GM19238 (cell line): Measurements from ENCODE around the gene BAIAP3.
A peak's percentile ranks its signal among the peaks of the same experiment; 100 is the strongest.

ENCODE experiments used
- DNase-seq: peaks from one replicate; pipeline ENCODE4 v3.0.0; 2011; ENCODE audit warnings: low spot score; ENCODE audit not compliant: insufficient read length

BAIAP3 gene

DNA sequence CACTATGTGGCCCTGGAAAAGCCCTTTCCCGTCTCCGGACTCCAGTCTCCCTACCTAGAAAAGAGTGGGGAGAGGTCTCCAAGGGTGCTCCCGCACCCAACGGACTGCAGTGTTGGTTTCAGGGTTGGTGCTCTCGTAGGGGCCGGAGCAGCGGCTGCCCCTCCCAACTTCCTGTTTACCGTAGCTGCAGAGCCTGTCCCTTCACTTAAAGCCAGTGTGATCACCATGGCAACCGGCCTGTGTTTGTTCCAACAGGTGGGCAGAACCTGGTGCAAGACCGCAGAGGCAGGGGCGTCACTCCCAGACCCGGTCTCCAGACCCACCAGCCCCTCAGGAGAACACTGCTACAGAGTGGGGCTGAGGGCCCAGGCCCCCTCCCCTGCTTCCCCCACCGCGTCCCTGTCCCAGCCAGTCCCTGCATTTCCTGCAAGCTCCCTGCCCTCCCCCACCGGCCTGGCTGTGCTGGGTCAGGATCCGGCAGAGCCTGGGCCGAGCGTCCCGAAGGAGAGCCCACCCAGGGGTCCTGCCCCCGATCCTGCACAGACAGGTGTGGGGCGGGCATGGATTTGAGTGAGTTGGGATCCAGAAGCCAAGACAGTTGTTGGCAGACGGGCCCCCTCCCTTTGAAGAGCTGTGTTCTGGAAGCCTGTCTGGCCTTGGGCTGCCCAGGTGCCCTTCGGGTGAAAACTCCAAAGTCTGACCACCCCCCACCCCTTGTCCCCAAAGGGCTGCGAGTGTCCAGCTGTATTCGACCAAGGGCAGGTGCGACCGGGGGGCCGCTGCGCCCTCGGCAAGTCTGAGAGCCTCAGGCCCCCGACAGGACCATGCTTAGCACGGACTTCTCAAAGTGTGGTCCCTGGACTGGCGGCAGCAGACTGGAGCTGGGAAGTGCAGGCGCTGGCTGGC, 1.5 kb upstream of the BAIAP3 start:
- DNase-seq, result peak; percentile 90

DNA sequence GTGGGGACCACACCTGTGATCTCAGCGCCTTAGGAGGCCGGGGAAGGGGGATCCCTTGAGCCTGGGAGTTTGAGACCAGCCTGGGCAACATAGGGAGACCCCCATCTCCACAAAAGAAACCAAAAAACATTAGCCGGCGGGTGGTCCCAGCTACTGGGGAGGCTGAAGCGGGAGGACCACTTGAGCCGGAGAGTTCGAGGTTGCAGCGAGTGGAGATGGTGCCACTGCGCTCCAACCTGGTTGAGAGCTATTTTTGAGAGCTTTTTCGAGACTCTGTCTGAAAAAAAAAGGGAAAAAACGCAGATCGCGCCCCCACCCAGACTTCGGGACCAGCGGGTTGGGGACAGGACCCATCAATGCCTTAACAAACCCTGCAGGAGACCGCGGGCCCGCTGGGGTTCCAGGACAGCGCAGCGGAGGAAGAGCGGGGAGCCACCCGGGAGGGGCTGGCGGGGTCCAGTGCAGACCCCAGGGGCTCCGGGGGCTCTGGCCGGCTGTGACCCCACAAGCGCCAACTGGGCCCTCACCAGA, 762 bp upstream of the BAIAP3 start:
- no peak for DNase-seq

DNA sequence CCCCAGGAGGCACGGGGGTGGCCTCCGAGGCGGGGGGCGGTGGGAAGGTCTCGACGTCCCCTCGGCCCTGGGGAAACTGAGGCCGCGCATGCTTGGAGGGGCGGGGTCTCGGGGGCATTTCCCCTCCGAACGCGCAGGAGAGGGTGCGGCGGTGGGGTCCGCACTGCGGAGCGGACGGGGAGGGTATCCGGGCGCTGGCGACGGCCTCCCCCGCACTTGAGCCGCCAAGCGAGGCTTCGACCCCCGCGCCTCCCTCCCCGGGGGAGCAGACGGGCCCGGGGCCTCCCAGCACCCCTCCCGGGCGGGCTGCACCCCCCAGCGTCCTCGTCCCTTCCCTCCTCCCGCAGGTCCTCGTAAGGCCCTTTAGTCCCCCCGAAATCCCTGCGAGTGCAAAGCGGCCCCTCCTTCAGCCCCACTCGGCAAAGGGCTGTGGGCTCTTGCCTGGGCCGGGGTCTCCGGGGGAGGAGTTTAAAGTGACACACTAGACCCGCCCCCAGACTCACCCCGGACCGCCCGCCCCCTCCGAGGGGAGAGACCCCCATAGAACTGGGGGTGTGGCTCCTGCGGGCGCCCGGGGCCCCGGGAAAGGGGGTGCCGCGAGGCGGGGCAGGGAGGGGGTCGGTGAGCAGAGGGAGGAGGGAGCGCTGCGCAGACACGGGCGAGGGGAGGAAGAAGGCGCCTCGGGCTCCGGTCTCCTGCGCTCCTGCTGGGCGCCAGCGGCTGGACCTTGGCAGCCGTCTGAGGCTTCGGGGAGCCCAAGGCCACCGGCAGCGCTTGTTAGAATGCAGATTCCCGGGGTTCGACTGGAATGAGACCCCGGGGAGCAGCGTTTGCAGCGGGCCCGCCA, 632 bp downstream of the BAIAP3 start:
- DNase-seq, result no peak

DNA sequence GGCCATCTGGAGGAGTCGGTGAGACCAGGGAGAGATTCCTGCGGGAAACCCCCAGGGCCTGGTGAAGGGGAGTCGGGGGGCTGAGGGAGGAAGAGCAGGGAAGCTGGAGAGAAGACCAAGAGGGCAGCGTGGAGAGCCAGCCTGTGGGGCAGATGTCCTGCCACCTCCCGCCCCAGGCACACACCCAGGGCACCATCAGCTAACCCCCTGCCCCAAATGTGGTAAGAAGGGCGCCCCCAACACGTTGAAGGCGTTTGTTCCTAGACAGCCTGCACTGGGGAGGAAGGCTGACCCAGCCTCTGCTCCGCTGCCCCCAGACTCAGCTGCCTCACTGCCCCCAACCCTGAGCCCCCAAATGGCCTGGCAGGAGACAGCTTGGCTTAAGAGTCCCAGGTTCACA, 1.3 kb downstream of the BAIAP3 start:
- no peak for DNase-seq

DNA sequence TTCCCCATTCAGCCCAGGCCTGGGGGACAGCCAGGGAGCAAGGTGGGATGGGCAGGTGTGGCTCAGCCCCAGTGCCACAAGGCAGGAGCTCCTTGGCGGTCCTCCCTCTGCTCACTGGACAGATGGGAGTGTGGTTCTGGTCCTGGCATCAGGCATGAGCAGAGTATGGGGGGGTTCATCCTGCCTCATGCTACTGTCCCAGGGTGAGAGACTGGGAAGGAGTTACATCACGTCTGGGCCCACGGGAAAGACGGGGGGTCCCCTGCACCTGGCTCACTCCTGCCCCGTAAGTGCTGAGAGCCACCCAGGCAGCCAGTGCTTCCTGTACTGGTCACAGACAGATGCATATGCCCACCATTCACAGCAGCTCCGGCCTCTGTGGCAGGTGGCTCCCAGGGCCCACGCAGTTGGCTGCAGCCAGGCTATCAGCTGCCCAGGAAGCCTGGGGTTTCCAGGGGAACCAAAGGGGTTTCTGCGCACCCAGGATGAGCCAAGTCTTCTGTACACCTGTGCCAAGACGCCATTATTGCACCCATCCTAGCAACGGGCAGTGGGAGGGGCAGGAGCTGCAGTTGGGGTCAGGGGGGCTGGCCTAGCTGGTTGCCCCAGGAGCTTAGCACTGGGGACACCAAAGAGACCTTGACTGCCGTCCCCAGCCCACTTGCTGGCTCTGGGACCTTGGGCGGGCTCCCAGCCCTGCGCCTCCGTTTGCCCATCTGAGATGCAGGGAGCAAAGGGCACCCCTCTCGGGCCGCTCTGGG, 1.9 kb downstream of the BAIAP3 start:
- no peak for DNase-seq

DNA sequence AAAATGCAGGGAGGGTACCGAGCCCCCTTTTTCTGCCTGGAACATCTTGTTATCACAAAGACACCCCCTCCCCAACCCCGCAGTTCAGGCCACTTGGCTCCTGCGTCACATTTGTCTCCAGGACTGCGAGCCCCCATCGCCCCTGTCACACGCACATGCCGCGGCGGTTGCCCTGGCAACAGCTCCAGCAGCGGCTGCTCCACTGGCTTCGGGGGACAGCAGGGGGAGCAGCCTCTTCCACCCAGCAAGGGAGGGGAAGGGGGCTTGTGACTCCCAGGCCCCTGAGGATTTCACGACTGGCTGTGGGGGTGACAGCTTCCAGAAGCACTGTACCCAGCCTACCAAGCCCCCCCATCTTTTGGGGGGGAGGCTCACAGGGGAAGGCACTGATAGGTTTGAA, 2.6 kb downstream of the BAIAP3 start:
- no peak for DNase-seq

DNA sequence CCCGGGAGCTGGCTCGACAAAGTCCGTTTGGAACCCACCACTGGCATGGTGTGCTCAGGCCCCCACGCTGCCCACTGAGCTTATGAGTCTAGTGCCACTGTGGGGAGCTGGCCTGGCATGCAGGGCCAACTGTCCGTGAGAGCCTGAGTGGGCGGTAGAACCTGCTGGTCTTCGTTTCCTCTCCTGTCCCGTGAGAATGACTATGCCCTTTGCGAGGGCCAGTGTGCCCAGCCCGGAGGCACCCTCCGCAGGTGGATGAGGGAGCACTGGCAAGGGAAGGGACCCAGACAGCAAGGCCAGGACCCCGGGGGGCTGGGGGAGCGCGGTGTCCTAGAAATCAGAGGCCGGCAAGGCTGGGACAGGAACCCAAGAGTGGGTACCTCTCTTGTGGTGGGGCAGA, 3.2 kb downstream of the BAIAP3 start:
- DNase-seq, result no peak

DNA sequence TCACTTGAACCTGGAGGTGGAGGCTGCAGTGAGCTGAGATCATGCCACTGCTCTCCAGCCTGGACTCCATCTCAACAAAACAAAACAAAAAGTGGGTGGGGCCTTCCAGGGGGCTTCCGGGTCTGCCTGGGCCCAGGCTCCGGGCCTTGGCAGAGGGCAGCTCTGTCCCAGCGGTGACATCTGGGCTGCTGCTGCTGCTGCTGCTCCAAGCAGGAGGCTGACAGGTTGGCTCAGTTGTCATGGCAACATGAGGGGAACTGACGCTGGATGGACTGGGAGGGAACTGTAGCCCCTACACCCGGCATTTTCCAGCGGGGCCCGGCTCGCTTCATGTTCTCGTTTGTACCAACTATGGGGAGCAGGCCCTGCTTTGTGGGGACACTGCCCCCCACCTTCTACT, 4.0 kb downstream of the BAIAP3 start:
- DNase-seq, result no peak

DNA sequence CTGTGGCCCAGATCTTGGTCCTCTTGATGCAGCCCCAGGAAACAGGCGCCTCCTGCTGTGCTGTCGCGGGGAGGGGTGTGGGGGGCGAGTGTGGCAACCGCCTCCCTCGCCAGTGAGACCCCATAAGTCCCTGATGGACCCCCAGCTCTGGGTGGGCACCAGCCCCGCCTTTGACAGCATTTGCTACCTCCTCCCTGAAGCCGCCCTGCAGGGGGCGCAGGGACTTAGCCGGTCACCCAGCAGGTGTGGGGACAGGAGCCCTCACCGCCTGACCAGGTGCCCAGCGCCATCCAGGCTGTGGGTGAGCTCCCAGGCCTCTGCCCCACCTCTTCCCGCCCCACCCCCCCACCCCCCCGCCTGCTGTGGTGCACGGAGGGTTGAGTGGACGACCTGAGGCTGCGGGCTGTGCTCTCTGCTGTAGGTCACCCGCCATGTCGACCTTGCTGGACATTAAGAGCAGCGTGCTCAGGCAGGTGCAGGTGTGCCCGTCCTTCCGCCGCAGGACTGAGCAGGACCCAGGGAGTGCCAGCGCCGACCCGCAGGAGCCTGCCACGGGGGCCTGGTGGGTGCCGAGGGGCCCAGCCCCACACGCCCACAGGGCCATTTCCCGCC, 4.8 kb downstream of the BAIAP3 start:
- DNase-seq, result no peak

DNA sequence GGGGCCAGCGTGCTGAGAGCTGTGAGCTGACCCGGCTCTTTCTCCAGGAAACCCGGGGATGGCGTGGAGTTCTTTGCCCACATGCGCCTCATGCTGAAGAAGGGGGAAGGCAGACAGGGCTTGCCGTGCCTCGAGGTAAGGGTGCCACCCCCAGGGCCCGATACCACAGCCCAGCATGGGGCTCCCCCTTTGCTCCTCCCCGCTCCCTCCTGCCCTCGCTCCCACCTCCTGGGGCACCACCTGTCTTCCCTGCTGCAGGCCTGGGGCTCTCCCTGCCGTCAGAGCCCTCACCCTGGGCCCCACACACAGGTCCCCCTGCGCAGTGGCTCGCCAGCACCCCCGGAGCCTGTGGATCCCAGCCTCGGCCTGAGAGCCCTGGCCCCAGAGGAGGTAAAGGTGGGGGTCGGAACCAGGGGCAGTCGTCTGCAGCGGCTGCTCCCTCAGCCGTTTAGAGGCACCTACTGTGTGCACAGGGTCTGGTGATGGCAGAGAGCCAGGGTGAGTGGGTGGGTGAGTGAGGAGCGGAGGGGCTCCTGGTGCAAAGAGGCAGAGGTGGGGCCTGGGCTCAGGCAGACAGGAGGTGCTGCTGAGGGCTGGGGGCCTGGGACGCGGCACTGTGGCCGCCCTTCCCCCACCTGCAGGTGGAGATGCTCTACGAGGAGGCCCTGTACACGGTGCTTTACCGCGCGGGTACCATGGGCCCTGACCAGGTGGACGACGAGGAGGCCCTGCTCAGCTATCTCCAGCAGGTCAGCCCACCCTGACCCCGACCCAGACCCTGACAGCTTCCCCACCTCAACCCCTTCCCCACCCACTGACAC, 5.6 kb downstream of the BAIAP3 start:
- DNase-seq, result no peak

DNA sequence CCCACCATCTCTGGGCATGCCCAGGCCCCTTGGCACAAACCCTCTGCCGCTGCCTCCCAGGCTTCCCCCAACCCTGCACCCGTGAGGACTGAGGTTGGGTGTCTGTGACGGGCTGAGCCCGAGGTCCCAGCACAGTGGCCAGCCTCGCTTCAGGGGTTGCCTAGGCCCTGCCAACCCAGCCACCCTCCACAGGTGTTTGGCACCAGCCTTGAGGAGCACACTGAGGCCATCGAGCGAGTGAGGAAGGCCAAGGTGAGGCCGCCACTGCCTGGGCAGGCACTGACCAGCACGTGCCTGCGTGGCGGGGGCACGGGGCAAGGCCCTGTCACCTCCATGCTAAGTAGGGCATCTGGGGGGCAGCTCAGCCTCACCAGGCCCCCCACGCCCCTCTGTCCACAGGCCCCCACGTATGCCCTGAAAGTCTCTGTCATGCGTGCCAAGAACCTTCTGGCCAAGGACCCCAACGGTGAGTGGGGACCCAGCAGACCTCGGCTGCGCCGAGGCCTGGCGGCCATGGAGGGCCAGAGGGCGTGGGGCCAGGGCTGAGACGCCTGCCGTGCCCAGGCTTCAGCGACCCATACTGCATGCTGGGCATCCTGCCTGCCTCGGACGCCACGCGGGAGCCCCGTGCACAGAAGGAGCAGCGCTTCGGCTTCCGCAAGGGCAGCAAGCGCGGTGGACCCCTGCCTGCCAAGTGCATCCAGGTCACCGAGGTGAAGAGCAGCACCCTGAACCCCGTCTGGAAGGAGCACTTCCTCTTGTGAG, 7.5 kb downstream of the BAIAP3 start:
- no peak for DNase-seq

DNA sequence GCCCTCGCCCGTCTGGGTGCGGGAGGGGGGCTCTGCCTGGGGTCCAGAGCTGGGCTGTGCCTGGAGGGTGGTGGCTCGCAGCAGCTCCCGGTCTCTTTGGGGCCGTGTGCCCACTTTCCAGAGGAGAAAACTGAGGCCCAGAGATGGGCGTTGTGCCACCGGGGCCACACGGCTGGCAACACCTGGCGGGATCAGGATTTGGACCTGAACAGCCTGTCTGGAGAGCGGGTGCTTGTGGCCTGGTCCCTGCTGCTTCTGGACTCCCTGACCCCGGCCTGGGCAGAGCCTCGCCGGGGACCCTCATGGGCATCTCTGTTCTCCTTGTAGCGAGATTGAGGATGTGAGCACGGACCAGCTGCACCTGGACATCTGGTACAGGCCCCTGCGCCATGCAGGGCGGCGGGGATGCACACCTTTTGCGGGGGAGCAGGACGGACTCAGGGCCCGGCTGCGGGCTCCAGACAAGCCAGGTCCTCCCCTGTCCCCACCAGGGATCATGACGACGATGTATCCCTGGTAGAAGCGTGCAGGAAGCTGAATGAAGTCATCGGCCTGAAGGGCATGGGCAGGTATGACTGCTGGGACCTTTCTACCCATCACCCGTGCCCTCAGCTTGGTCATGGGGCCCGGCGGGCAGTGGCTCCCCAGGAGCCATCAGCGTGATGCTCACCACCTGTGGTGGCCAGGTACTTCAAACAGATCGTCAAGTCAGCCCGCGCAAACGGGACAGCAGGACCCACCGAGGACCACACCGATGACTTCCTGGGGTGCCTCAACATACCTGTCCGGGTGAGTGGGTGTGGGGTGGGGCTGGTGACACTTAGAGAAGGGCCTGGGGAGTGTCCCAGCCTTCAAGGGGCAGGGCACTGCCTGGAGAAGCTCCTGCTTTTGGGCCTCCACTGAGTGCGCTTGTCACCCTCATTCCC, 8.3 kb downstream of the BAIAP3 start:
- DNase-seq, result no peak

DNA sequence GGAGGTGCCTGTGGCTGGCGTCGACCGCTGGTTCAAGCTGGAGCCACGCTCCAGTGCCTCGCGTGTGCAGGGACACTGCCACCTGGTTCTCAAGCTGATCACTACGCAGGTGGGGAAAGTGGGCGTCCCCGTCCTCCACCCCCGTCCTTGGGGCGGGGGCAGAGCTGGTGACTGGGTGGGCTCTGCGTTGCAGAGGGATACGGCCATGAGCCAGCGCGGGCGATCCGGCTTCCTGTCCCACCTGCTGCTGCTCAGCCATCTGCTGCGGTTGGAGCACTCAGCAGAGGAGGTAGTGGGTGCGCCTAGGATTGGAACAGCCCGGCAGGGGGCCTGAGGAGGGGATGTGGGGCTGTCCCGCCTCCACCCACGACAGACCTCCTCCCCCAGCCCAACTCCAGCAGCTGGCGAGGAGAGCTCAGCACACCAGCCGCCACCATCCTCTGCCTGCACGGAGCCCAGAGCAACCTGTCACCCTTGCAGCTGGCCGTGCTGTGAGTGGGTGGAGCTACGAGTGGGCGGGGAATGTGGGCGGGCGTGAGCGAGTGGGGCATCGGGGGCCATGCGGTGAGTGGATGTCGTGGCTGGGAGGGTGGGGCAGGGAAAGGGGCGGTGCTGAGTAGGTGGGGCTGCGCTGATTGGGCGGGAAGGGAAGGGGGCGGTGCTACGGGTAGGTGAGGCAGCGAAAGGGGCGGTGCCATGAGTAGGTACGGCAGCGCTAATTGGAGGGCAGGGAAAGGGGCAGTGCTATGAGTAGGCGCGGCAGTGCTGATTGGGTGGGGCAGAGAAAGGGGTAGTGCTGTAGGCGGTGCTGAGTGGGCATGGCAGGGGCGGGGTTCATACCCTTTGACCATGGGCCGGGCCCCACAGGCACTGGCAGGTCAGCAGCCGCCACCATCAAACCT, 9.3 kb downstream of the BAIAP3 start:
- DNase-seq, result peak; percentile 100

DNA sequence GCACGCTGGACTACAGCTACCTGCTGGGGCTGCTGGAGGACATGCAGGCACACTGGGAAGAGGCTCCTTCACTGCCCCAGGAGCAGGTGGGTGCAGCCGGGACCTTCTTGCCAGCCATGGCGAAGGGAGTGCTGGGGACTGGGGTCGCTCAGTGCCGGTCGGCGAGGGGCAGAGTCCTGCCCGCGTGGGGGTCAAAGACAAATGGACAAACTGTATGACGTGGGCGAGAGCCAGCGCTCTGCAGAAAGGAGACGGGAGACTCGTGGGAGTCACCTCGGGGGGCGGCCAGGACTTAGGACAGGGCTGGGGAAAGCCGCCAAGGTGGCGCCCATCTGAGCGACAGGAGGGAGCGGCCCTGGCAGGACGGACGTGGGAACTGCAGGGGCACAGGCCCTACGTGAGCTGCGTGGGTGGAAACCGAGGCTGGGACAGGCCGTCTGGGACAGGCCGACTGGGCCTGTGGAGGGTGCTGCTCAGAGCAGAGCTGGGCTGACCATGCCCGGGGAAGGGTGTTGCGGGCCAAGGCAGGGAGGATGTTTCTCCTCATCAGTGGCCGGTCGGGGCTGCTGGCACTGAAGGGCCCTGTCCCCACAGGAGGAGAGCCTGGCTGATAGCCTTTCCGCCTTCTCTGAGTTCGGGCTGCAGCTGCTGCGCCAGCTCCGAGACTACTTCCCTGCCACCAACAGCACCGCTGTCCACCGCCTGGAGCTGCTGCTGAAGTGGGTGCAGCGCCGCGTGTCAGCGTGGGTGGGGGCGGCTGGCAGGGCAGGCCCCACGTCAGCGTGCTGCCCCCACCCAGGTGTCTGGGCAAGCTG, 10.2 kb downstream of the BAIAP3 start:
- DNase-seq, result no peak

DNA sequence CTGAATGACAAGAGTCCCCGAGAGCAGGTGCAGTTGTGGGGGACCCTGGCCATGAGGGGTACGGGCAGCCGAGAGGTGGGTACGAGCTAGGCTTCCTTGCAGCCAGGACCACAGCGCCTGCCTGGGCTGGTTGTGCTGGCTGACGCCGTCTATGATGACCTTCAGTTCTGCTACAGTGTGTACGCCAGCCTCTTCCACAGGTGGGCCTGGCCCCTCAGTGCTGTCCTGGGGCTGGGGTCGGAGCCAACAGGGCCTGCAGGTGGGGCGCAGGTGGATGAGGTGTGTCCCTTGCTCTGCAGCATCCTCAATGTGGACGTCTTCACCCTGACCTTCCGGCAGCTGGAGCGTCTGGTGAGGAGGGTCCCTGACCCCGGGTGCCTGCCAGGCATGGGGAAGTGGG, 11.1 kb downstream of the BAIAP3 start:
- DNase-seq, result no peak

DNA sequence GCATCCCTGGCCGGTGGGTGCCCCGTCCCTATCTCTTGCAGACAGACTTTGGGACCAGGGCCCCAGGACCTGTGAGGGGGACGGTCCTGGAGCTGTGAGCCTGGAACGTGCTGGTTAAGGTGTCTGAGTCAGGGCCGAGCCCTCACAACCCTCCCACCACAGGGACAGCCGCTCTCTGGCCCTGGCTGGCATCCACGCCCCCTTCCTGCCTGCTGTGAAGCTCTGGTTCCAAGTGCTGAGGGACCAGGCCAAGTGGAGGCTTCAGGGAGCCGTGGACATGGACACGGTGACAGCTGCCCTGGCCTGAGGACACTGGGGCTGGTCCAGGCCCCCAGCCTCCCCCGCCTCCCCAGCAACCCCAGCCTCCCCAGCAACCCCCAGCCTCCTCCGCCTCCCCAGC, 11.6 kb downstream of the BAIAP3 start:
- DNase-seq, result no peak
